ENCODE data around the gene PTGIS.
A peak's percentile ranks its signal among the peaks of the same experiment; 100 is the strongest.

The PTGIS gene

GRCh38 chr20:49560186-49560585 lies 7.8 kb downstream of the PTGIS start:
- DNase-seq (ENCODE audit: low read depth in 2 of 2) = no peak

GRCh38 chr20:49559411-49560081 lies 8.4 kb downstream of the PTGIS start:
- no peak for DNase-seq (ENCODE audit: low read depth in 2 of 2)

GRCh38 chr20:49558826-49559225 lies 9.1 kb downstream of the PTGIS start:
- DNase-seq (ENCODE audit: low read depth in 2 of 2) = no peak

GRCh38 chr20:49557449-49557848 lies 10.5 kb downstream of the PTGIS start:
- DNase-seq (ENCODE audit: low read depth in 2 of 2) = no peak

GRCh38 chr20:49556621-49557020 lies 11.3 kb downstream of the PTGIS start:
- DNase-seq (ENCODE audit: low read depth in 2 of 2) = no peak

GRCh38 chr20:49549801-49550551 lies 18.0 kb downstream of the PTGIS start:
- no peak for DNase-seq (ENCODE audit: low read depth in 2 of 2)

GRCh38 chr20:49548371-49548947 lies 19.5 kb downstream of the PTGIS start:
- no peak for DNase-seq (ENCODE audit: low read depth in 2 of 2)

- no peak for DNase-seq (ENCODE audit: low read depth in 2 of 2)
Observed at GRCh38 chr20:49545572-49545971, 22.4 kb downstream of the PTGIS start.

- DNase-seq (ENCODE audit: low read depth in 2 of 2) = no peak
Observed at GRCh38 chr20:49544535-49544934, 23.4 kb downstream of the PTGIS start.

GRCh38 chr20:49543858-49544437 lies 24.0 kb downstream of the PTGIS start:
- DNase-seq (ENCODE audit: low read depth in 2 of 2) = no peak

- DNase-seq (ENCODE audit: low read depth in 2 of 2) = no peak
Observed at GRCh38 chr20:49543071-49543857, 24.7 kb downstream of the PTGIS start.

GRCh38 chr20:49542514-49542991 lies 25.4 kb downstream of the PTGIS start:
- DNase-seq (ENCODE audit: low read depth in 2 of 2) = no peak

GRCh38 chr20:49541733-49542513 lies 26.0 kb downstream of the PTGIS start:
- DNase-seq (ENCODE audit: low read depth in 2 of 2) = peak; percentile 12 to 31

GRCh38 chr20:49540687-49541435 lies 27.1 kb downstream of the PTGIS start:
- DNase-seq (ENCODE audit: low read depth in 2 of 2) = no peak

GRCh38 chr20:49540232-49540620 lies 27.7 kb downstream of the PTGIS start:
- no peak for DNase-seq (ENCODE audit: low read depth in 2 of 2)

GRCh38 chr20:49539481-49540231 lies 28.3 kb downstream of the PTGIS start:
- no peak for DNase-seq (ENCODE audit: low read depth in 2 of 2)

- no peak for DNase-seq (ENCODE audit: low read depth in 2 of 2)
Observed at GRCh38 chr20:49538950-49539349, 29.0 kb downstream of the PTGIS start.

GRCh38 chr20:49534255-49534712 lies 33.7 kb downstream of the PTGIS start:
- peak in 1 of 2 donors; percentile 17 for DNase-seq (ENCODE audit: low read depth in 2 of 2)

GRCh38 chr20:49532285-49532946 lies 35.5 kb downstream of the PTGIS start:
- no peak for DNase-seq (ENCODE audit: low read depth in 2 of 2)
